ENCODE results near the gene ABL2. TPM values are rescaled to one million over a fixed set of nuclear protein-coding genes. Genes with fewer than 3 reads are reported as not detected.
"Not testable (repeated sequence)": the region's sequence is repeated elsewhere in the genome, so short reads cannot be mapped to it uniquely, and the experiment has no call there.

Gene ABL2
- total RNA-seq, 1 experiment from 2014 or later = 18.3 TPM

DNA sequence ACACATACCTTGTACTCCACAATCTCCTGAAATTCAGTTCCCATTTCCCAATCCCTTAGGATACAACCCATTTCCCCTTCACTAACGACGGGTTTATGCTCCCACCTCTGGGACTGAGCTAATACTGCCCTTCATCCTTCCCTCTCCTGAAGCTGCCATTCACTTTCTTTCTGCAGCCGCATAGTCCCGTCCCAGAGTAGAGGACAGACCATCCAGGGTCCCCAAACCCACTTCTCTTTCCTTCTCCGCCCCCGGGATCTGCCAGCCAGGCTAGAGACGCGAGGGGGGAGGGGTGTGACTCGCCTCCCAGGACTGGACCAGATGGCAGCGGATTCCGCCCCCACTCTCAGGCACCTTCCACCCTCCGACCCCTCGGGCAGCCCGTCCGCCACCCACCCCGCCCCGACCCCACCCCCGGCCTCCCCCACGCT lies 679 bp downstream of the ABL2 start (continued):
- TF ChIP-seq, protein P1, sequence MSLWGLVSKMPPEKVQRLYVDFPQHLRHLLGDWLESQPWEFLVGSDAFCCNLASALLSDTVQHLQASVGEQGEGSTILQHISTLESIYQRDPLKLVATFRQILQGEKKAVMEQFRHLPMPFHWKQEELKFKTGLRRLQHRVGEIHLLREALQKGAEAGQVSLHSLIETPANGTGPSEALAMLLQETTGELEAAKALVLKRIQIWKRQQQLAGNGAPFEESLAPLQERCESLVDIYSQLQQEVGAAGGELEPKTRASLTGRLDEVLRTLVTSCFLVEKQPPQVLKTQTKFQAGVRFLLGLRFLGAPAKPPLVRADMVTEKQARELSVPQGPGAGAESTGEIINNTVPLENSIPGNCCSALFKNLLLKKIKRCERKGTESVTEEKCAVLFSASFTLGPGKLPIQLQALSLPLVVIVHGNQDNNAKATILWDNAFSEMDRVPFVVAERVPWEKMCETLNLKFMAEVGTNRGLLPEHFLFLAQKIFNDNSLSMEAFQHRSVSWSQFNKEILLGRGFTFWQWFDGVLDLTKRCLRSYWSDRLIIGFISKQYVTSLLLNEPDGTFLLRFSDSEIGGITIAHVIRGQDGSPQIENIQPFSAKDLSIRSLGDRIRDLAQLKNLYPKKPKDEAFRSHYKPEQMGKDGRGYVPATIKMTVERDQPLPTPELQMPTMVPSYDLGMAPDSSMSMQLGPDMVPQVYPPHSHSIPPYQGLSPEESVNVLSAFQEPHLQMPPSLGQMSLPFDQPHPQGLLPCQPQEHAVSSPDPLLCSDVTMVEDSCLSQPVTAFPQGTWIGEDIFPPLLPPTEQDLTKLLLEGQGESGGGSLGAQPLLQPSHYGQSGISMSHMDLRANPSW (CRISPR knock-in tag; conservative IDR thresholded peaks at IDR 0.05; ENCODE audit: low read depth) = no peak
- TF ChIP-seq, protein P2, sequence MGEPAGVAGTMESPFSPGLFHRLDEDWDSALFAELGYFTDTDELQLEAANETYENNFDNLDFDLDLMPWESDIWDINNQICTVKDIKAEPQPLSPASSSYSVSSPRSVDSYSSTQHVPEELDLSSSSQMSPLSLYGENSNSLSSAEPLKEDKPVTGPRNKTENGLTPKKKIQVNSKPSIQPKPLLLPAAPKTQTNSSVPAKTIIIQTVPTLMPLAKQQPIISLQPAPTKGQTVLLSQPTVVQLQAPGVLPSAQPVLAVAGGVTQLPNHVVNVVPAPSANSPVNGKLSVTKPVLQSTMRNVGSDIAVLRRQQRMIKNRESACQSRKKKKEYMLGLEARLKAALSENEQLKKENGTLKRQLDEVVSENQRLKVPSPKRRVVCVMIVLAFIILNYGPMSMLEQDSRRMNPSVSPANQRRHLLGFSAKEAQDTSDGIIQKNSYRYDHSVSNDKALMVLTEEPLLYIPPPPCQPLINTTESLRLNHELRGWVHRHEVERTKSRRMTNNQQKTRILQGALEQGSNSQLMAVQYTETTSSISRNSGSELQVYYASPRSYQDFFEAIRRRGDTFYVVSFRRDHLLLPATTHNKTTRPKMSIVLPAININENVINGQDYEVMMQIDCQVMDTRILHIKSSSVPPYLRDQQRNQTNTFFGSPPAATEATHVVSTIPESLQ (CRISPR knock-in tag; IDR thresholded peaks at IDR 0.05) = no peak
- TF ChIP-seq, protein P3, sequence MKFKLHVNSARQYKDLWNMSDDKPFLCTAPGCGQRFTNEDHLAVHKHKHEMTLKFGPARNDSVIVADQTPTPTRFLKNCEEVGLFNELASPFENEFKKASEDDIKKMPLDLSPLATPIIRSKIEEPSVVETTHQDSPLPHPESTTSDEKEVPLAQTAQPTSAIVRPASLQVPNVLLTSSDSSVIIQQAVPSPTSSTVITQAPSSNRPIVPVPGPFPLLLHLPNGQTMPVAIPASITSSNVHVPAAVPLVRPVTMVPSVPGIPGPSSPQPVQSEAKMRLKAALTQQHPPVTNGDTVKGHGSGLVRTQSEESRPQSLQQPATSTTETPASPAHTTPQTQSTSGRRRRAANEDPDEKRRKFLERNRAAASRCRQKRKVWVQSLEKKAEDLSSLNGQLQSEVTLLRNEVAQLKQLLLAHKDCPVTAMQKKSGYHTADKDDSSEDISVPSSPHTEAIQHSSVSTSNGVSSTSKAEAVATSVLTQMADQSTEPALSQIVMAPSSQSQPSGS (CRISPR knock-in tag; IDR thresholded peaks at IDR 0.05; ENCODE audit: borderline replicate concordance, low read depth) = no peak
- TF ChIP-seq FOXJ3 (CRISPR knock-in tag; IDR thresholded peaks at IDR 0.05; ENCODE audit: borderline replicate concordance) = no peak

DNA sequence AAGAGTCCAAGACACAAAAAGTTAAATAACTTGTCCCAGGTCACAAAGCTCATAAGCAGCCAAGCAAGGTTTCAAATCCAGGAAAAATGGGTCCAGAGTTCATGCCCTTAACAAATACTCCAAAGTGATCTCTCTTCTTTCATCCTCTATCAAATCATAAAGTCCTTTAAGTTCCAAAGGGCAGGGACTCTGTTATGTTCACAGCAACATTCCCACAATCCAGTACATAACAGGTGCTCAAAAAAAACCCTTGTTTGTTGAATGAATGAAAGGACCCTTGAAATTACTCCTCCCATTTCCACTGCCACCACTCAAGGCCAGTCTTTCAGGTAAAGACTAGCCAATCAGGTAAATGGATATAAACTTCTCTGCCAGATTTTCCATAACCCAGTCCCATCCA lies 2.7 kb downstream of the ABL2 start:
- TF ChIP-seq ZNF396 (CRISPR knock-in tag; IDR thresholded peaks at IDR 0.05; ENCODE audit: borderline replicate concordance) = no peak
- TF ChIP-seq NR2C2 (CRISPR knock-in tag; IDR thresholded peaks at IDR 0.05) = no peak
- TF ChIP-seq NFATC4 (CRISPR knock-in tag; IDR thresholded peaks at IDR 0.05) = no peak
- TF ChIP-seq, protein P4, sequence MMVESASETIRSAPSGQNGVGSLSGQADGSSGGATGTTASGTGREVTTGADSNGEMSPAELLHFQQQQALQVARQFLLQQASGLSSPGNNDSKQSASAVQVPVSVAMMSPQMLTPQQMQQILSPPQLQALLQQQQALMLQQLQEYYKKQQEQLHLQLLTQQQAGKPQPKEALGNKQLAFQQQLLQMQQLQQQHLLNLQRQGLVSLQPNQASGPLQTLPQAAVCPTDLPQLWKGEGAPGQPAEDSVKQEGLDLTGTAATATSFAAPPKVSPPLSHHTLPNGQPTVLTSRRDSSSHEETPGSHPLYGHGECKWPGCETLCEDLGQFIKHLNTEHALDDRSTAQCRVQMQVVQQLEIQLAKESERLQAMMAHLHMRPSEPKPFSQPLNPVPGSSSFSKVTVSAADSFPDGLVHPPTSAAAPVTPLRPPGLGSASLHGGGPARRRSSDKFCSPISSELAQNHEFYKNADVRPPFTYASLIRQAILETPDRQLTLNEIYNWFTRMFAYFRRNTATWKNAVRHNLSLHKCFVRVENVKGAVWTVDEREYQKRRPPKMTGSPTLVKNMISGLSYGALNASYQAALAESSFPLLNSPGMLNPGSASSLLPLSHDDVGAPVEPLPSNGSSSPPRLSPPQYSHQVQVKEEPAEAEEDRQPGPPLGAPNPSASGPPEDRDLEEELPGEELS (CRISPR knock-in tag; IDR thresholded peaks at IDR 0.05) = no peak
- TF ChIP-seq, protein P5, sequence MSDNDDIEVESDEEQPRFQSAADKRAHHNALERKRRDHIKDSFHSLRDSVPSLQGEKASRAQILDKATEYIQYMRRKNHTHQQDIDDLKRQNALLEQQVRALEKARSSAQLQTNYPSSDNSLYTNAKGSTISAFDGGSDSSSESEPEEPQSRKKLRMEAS (CRISPR knock-in tag; IDR thresholded peaks at IDR 0.05) = no peak
- no peak for TF ChIP-seq ZNF671 (CRISPR knock-in tag; IDR thresholded peaks at IDR 0.05)
- TF ChIP-seq ZNF263 (CRISPR knock-in tag; IDR thresholded peaks at IDR 0.05; ENCODE audit: low read depth) = no peak
- TF ChIP-seq SMAD4 (CRISPR knock-in tag; IDR thresholded peaks at IDR 0.05) = no peak
- TF ChIP-seq, protein P6, sequence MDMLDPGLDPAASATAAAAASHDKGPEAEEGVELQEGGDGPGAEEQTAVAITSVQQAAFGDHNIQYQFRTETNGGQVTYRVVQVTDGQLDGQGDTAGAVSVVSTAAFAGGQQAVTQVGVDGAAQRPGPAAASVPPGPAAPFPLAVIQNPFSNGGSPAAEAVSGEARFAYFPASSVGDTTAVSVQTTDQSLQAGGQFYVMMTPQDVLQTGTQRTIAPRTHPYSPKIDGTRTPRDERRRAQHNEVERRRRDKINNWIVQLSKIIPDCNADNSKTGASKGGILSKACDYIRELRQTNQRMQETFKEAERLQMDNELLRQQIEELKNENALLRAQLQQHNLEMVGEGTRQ (CRISPR knock-in tag; IDR thresholded peaks at IDR 0.05) = no peak
- TF ChIP-seq, protein P7, sequence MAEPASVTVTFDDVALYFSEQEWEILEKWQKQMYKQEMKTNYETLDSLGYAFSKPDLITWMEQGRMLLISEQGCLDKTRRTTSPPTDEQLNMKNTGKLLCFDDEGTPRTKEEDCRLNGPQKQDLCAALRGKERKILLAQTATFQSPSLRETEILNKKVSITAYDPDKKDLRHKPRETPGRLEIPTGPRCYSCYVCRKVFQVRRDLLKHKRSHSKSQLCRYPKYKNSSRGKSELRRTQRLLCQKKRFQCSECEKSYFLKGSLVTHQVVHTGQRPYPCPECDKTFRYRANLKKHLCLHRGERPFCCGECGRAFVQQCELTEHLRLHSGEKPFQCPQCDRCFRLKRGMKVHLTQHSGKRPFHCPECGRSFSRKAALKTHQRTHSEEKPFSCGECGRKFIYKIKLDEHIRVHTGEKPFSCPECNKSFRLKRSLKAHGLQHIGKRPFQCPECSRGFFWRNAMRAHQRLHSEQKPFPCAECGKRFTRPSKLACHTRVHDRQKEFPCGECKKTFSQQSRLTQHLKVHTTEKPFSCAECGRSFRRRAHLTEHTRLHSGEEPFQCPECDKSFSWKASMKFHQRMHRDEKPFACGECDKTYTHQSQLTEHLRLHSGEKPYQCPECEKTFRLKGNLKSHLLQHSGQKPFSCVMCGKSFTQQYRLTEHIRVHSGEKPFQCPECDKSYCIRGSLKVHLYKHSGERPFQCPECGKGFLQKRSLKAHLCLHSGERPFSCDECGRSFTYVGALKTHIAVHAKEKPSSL (CRISPR knock-in tag; conservative IDR thresholded peaks at IDR 0.05) = no peak
- TF ChIP-seq ESRRA (CRISPR knock-in tag; IDR thresholded peaks at IDR 0.05; ENCODE audit: borderline replicate concordance) = no peak
- no peak for TF ChIP-seq IRF2 (CRISPR knock-in tag; IDR thresholded peaks at IDR 0.05; ENCODE audit: borderline replicate concordance, low read depth)
- TF ChIP-seq, protein P8, sequence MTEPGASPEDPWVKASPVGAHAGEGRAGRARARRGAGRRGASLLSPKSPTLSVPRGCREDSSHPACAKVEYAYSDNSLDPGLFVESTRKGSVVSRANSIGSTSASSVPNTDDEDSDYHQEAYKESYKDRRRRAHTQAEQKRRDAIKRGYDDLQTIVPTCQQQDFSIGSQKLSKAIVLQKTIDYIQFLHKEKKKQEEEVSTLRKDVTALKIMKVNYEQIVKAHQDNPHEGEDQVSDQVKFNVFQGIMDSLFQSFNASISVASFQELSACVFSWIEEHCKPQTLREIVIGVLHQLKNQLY (CRISPR knock-in tag; IDR thresholded peaks at IDR 0.05) = no peak
- TF ChIP-seq SOX15 (CRISPR knock-in tag; IDR thresholded peaks at IDR 0.05) = no peak
- TF ChIP-seq, protein P9, sequence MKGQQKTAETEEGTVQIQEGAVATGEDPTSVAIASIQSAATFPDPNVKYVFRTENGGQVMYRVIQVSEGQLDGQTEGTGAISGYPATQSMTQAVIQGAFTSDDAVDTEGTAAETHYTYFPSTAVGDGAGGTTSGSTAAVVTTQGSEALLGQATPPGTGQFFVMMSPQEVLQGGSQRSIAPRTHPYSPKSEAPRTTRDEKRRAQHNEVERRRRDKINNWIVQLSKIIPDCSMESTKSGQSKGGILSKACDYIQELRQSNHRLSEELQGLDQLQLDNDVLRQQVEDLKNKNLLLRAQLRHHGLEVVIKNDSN (CRISPR knock-in tag; IDR thresholded peaks at IDR 0.05) = no peak
- H3K36me3 Mint-ChIP-seq = peaks cover 7% of the 10 kb centered on the region; the same call in 1 of the 2 replicates
- H3K4me1 Mint-ChIP-seq = peaks cover 18% of the 10 kb centered on the region
- POLR2A ChIA-PET = no interaction called here
- H3K4me3 Mint-ChIP-seq = no peak overlapping the region
- peaks cover 10% of the 10 kb centered on the region for H3K27me3 Mint-ChIP-seq (ENCODE audit: low read depth)
- DNase-seq (ENCODE audit: low spot score) = no peak
- no peak overlapping the region for H3K27ac Mint-ChIP-seq
- no peak for ATAC-seq
- CTCF ChIA-PET = no interaction called here
- H3K9me3 Mint-ChIP-seq = no peaks in the 10 kb centered on the region

DNA sequence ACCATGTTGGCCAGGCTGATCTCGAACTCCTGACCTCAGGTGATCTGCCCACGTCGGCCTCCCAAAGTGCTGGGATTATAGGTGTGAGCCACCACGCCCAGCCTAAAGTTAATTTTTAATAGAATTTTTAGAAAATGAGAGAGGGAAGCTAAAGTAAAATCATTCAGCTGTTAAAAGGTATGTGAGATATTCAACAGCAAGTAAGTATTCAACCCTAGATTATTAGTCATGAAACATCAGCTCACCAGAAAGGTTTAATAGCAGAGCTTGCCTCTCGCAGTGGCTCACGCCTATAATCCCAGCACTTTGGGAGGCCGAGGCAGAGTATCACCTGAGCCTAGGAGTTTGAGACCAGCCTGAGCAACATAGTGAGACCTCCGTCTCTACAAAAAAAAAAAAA lies 5.0 kb downstream of the ABL2 start:
- H3K4me3 Mint-ChIP-seq; DNase-seq (ENCODE audit: low spot score); CTCF ChIA-PET; POLR2A ChIA-PET; H3K27me3 Mint-ChIP-seq (ENCODE audit: low read depth); H3K27ac Mint-ChIP-seq; H3K4me1 Mint-ChIP-seq; ATAC-seq; H3K9me3 Mint-ChIP-seq: not testable (repeated sequence)
- peaks cover 13% of the 10 kb centered on the region; the same call in 1 of the 2 replicates for H3K36me3 Mint-ChIP-seq

Measured in WTC11 (cell line).